ENCODE results near the gene TLCD1. TPM values are rescaled to one million over a fixed set of nuclear protein-coding genes. Genes with fewer than 3 reads are reported as not detected.

Gene TLCD1, protein sequence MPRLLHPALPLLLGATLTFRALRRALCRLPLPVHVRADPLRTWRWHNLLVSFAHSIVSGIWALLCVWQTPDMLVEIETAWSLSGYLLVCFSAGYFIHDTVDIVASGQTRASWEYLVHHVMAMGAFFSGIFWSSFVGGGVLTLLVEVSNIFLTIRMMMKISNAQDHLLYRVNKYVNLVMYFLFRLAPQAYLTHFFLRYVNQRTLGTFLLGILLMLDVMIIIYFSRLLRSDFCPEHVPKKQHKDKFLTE
- 1 to 10 TPM; 2.0 to 3.1 TPM for total RNA-seq

DNA sequence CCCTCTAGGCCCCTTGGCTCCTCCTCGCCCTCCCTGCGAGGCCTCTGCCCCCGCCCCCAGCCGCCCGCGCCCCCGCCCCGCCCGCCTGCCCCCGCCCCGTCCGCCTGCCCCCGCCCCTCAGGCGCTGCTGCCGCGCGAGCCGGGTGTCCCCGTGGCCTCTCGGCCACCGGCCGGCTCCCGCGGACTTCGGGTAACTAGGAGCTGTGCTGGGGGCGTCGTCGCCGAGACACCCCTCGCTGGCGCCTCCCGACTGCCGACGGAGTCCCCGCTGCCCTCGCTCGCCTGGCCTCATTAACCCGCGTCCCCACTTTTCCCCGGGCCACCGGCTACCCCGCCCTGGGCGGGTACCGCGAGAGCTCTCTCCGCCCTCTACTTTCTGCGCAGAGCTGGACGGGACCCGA, at the start of gene TLCD1:
TSS of gene TLCD1 (minus strand) at position 8 of the 401 bp plus-strand sequence. CDS start 136 bp downstream, outside the sequence.
- TF ChIP-seq, protein P1, sequence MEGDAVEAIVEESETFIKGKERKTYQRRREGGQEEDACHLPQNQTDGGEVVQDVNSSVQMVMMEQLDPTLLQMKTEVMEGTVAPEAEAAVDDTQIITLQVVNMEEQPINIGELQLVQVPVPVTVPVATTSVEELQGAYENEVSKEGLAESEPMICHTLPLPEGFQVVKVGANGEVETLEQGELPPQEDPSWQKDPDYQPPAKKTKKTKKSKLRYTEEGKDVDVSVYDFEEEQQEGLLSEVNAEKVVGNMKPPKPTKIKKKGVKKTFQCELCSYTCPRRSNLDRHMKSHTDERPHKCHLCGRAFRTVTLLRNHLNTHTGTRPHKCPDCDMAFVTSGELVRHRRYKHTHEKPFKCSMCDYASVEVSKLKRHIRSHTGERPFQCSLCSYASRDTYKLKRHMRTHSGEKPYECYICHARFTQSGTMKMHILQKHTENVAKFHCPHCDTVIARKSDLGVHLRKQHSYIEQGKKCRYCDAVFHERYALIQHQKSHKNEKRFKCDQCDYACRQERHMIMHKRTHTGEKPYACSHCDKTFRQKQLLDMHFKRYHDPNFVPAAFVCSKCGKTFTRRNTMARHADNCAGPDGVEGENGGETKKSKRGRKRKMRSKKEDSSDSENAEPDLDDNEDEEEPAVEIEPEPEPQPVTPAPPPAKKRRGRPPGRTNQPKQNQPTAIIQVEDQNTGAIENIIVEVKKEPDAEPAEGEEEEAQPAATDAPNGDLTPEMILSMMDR (IDR thresholded peaks at IDR 0.05) = no peak
- no peak for TF ChIP-seq POLR2A (IDR thresholded peaks at IDR 0.05)
- ATAC-seq (peak; percentile 39), DNase-seq (peak; percentile 68 to 72 (median 70))
- Histone ChIP-seq H3K4me1 (peaks cover 52% of the 10 kb centered on the region), H3K27ac (peak within 1 kb of the TSS; percentile 95 to 99 (median 98)), H3K4me3 (peak within 1 kb of the TSS; percentile 54 to 59), H3K36me3 (replicated peaks in 1 of 2; ENCODE audit: insufficient read depth in 1 of 2, low read depth in 2 of 2) (peaks cover 18 to 22% of the 10 kb centered on the region in 2 donors), H3K9me3 (no peaks in the 10 kb centered on the region), H3K27me3 (no peaks in the 10 kb centered on the region)
- WGBS, 2 donors = 0% methylated on average over 41 of the region's 49 CpGs; no CpG with 5 or more reads in 1 of the 2 donors
- intact Hi-C loops (cut with DNase I) = no loop called here

DNA sequence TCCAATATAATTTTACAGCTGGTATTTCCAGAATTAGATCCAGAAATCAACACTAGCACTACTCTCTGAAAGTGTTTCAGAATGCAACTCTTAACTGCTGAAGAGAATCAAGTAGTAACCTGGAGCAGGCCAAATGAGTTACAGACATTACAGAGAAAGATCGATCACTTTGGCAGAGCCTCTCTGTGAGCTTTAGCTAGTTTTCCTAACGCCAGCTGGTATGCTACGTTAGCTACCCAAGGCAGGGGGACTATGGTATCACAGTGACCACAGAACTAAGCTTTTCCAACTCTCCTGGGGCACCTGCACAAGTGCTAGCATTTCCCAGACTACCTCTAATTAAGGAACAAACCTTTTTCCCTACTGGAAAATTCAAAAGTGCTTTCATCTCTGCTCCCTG, 48.2 kb upstream of the TLCD1 start:
- peaks cover 11% of the 10 kb centered on the region for H3K4me1 ChIP-seq
- H3K9me3 ChIP-seq = no peaks in the 10 kb centered on the region
- TF ChIP-seq, protein P1 (IDR thresholded peaks at IDR 0.05) = no peak
- no peak for TF ChIP-seq POLR2A (IDR thresholded peaks at IDR 0.05)
- H3K4me3 ChIP-seq = no peak overlapping the region
- H3K27me3 ChIP-seq = no peaks in the 10 kb centered on the region
- intact Hi-C loops (cut with DNase I) = no loop called here
- no peaks in the 10 kb centered on the region for H3K36me3 ChIP-seq (replicated peaks in 1 of 2; ENCODE audit: insufficient read depth in 1 of 2, low read depth in 2 of 2)
- ATAC-seq (no peak), DNase-seq (no peak)
- WGBS, 2 donors = 12 to 23% methylated on average over 3 of the region's 3 CpGs
- H3K27ac ChIP-seq = peak overlapping the region in 1 of 4 donors; percentile 36

DNA sequence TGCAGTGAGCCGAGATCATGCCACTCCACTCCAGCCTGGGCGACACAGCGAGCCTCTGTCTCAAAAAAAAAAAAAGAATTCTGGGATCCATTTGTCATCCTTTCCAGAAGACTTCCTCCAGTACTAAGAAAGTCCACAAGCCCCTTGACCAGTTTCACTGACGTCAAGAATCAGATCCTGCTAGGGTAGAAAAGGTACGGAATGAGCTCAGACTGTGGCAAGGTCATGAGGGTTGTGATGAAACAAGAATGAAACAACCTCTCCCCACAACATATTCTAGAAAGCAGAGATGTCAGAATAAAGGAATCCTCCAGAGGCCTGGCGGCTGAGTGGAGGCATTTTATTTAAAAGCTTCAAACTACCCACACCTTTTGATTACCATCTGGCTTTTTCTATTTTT, 47.7 kb upstream of the TLCD1 start:
- DNase-seq = no peak
- no peaks in the 10 kb centered on the region for H3K36me3 ChIP-seq (replicated peaks in 1 of 2; ENCODE audit: insufficient read depth in 1 of 2, low read depth in 2 of 2)
- TF ChIP-seq, protein P1 (IDR thresholded peaks at IDR 0.05) = no peak
- no peak for TF ChIP-seq POLR2A (IDR thresholded peaks at IDR 0.05)
- H3K4me3 ChIP-seq = no peak overlapping the region
- no peak for ATAC-seq
- intact Hi-C loops (cut with DNase I) = no loop called here
- H3K27ac ChIP-seq = peak overlapping the region in 1 of 4 donors; percentile 36
- H3K9me3 ChIP-seq = no peaks in the 10 kb centered on the region
- H3K27me3 ChIP-seq = no peaks in the 10 kb centered on the region
- 74 to 79% methylated on average over 4 to 6 of the region's 6 CpGs for WGBS, 2 donors
- H3K4me1 ChIP-seq = peaks cover 11% of the 10 kb centered on the region

DNA sequence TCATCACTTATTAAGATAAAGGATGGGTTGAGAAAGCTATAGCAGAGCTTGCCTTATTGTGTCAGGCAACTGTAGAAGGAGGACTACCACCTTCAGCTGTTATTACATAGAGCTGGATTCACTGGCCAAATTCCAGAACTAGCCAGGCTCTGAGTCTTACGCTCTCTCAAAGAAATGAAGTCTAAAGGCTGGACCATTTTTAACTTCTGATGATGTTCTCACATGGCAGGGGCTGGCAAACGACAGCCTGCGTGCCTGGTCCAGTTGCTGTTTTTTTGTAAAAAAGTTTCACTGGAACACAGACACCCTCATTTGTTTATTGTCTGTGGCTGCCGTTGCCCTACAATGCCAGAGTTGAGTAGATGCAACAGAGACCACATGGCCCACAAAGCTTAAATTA, 39.0 kb upstream of the TLCD1 start:
- ATAC-seq (no peak), DNase-seq (no peak)
- no peak for TF ChIP-seq POLR2A (IDR thresholded peaks at IDR 0.05)
- TF ChIP-seq, protein P1 (IDR thresholded peaks at IDR 0.05) = no peak
- no peaks in the 10 kb centered on the region for H3K27me3 ChIP-seq
- H3K4me1 ChIP-seq = peaks cover 16% of the 10 kb centered on the region
- no peaks in the 10 kb centered on the region for H3K9me3 ChIP-seq
- no peak overlapping the region for H3K4me3 ChIP-seq
- intact Hi-C loops (cut with DNase I) = loop anchor here (5.0 kb wide), 1 partner anchor 142 kb away; no protein-coding TSS in a partner anchor
- peaks cover 0 to 8% of the 10 kb centered on the region in 2 donors for H3K36me3 ChIP-seq (replicated peaks in 1 of 2; ENCODE audit: insufficient read depth in 1 of 2, low read depth in 2 of 2)
- WGBS, 2 donors = 78 to 88% methylated on average over 4 of the region's 4 CpGs
- no peak overlapping the region for H3K27ac ChIP-seq

Measured in body of pancreas (tissue), 4 donors.